NCI-H526 treated with DMSO at 0.1 percent for 48 hours (cell line): Measurements from ENCODE around the gene REEP3.

ENCODE experiments used
- DNase-seq: peaks from one replicate; lab custom pipeline; 2025; lab: John Stamatoyannopoulos, UW

REEP3 gene

DNA sequence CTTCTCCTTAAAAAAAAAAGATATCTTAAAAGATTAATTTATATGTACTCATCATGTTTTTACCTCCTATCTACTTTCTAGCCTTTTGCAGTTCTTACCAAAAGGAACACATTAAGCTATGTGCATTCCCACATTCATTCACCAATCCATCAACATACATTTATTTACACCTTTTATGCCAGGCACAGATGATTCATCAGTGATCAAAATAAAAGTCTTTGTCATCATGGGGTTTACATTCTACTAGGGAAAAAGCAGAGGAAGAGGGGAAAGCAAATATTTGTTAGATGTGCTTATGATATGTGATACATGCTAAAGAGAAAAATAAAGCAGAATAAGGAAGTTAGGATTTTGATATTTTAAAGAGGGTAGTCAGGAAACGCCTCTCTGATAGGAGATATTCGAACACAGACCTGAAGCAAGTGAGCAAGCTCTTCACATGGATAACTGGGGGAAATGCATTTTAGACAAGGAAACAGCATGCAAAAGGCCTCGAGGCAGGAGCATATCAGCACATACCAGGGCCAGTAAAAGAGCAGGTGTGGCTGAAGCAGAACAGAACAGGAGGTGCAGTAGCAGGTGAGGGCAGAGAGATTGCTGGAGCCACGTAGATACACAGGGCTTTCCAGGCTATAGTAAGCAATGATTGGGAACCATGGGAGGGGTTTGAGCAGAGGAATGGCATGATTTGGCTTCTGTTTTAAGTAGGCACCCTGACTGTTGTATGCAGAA, 67.4 kb downstream of the REEP3 start:
- peak; percentile 42 for DNase-seq

DNA sequence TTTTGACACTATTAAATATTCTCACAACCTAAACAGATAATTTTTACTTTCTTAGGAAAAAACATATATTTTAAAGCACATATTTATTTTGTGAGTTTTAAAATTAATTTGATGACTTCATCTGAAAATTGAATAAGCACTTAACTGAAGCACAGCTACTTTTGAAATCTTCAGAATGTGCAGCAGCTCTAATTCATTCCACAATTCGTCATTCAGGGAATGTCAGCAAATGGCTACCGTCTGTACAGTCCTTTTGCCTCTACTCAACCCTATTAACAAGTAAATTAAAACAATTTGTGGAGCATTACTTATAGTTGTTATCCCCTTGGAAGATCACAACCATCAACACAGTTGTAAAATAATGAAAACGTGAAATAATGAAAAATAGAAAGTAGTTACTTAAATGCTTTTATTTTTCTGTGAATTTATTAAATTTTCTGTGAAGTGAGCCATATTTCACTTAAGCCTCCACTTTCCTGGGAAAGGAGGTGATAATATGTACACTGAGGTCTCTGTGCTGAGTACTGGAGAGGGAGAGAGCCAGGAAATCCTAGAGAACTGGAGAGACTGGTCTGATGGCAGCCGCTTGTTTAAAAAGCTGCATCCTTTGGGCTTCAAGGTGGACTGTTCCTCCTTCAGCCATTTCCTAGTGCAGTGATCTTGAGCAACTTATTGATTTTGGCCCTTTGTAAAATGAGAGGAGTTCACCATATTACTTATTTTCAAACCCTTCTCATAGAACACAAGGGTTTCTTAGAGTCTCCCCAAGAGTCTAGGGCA, 70.6 kb downstream of the REEP3 start:
- DNase-seq, result no peak

GRCh38 chr10:63593576-63593975, 72.4 kb downstream of the REEP3 start:
- no peak for DNase-seq

- no peak for DNase-seq
Measured at GRCh38 chr10:63595072-63595471, 73.9 kb downstream of the REEP3 start.

GRCh38 chr10:63596924-63597323, 75.7 kb downstream of the REEP3 start:
- no peak for DNase-seq

DNA sequence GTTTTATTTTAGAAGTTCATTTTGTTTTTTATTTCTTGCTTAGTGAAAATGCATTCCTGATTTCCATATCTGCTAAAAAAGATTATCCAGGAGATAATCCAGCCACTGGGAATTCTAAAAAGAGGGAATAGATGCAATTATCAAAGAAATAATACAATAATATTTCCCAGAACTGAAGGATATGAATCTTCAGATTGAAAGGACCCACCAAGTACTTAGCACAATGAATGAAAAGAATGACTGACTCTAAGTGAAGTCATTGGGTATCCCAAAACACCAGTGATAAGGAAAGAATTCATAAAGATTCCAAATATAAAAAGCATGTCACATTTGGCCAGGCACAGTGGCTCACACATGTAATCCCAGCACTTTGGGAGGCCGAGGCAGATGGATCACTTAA, 79.3 kb downstream of the REEP3 start:
- no peak for DNase-seq

GRCh38 chr10:63603709-63604445, 82.7 kb downstream of the REEP3 start:
- DNase-seq, result no peak

DNA sequence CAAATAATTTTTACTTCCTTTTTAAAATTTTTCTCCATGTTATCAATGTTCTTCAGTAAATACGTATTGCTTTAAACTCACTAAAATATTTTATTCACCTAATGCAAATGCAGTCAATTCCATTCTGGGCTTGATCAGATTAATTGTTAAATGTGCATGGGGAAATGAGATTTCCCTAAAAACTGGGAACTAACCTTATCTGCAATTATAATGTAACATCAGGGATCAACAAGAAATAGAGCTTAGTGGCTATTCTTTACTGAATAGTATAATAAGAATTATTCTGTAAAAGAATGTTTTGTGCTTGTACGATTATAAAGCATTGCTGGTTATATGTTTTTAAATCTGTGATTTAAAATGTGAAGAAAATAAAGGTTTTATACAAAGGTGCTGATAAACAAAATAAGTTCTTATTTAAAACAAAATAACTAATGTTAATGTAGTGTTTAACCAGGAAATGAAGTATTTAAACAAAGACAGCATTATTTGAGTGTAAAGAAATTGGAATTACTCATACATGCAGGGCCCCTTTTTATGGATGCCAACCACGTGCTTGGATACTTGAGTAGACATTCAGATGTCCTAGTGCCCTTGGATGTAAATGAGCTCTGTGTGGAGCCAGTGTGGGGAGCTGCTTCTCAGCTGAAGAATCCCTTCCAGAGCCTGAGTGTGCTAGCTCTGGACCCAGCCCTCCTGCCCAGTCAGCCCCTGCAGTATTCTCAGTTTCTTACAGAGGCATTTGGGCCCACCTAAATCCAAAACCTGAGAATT, 84.2 kb downstream of the REEP3 start:
- peak; percentile 1 for DNase-seq

GRCh38 chr10:63608511-63608910, 87.3 kb downstream of the REEP3 start:
- no peak for DNase-seq

DNA sequence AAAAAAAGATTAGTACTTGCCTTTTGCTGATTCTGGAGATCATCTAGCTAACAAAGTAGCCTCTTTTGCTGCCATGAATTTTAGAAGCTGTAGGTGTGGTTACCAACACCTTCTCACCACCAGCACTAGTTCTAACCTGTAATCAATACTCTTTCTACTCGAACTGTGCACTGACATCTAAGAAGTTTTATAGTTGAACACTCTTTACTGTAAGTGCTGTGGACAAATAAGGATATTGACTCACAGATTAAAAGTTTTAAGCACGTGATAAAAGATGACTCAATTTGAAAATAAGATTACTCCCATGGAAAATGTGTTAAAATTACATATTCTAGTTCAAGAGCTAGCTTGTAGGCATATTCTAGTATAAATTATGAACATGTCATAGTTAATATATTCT, 89.9 kb downstream of the REEP3 start:
- DNase-seq, result no peak

DNA sequence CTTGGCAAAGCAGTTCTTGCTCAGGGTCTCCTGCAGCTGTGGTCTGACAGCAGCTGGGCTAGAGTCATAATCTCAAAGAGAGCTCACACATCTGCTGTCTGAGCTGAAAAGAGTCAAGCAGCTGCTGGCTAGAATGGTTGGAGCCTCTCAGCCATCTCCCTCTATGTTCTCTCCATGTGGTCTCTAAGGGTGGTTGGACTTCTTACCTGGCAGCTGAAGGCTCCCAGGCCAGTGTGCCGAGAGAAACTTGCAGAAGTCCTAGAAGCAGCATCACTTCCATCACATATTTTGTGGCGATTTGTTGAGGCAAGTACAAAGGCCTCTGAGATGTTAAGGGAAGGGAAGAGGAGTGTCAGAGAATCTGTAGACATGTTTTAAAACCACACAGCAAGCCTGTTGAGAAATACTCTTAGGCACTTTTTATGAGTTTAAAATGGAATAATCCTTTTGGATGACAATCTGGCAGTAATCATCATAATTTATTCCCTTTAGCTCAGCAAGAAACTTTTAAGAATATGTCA, 93.2 kb downstream of the REEP3 start:
- no peak for DNase-seq

- no peak for DNase-seq
Measured at GRCh38 chr10:63618552-63618951, 97.4 kb downstream of the REEP3 start.

GRCh38 chr10:63619426-63619825, 98.2 kb downstream of the REEP3 start:
- DNase-seq, result no peak

DNA sequence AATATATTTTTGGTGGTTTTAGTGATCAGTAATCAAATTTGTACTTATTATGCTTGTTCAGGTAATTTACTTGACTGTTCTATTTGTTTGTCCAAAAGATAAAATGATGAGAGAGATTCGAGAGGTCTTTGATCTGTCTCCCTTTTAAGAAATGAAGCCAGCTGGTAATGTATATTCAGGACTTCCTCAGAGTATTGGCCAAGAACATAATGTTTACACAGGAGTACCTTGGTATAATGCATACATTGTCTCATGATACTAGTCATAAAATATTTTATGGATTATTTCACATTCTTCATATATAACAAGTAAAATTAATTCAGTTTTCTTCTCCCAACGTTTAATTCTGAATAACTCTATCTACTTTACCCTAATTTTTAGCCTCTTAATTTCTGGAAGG, 100.9 kb downstream of the REEP3 start:
- no peak for DNase-seq

DNA sequence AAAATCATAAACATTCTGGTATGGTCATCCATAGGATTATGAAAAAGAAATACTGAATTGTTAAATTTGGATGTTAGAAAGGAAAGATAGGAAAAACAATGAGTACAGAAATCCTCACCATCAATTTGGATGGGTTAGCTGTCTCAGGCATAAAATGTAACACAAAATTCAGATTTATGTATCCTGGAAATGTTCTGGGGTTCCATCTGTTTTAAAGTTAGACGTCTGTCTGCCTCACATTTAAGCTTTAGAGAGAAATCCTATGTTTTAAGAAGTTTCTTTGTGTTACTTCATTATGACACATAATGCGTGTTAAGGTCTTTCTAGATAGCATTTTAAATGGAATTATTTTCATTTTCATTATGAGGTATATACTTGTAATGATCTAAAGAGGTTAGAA, 103.5 kb downstream of the REEP3 start:
- DNase-seq, result no peak

GRCh38 chr10:63627396-63627795, 106.2 kb downstream of the REEP3 start:
- no peak for DNase-seq

DNA sequence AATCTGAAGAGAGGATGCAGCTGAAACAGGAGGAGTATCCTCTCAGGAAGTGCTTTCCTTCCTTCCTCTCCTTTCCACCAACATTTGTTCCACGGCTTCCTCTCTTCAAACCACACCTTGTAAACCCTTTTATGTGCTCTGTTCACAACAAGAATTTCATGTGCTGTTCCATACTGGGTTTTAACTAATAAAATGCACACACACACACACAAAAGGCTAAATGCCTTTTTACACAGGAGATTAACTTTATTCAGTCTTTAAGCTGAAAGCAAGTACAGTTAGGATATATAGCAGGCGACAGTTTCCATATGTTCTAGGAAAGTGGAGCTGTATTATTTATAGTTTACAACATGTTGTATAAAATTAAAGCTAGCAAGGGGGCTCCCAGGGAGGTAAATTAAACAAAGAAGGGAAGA, 106.7 kb downstream of the REEP3 start:
- DNase-seq, result no peak

GRCh38 chr10:63628526-63629362, 107.5 kb downstream of the REEP3 start:
- peak; percentile 57 for DNase-seq

GRCh38 chr10:63629363-63630084, 108.3 kb downstream of the REEP3 start:
- DNase-seq, result peak; percentile 77
